Uterus (tissue), 4 donors: ENCODE data around the gene FASTK. TPM values are rescaled to one million over a fixed set of nuclear protein-coding genes. Genes with fewer than 3 reads are reported as not detected.

Source experiments
- DNase-seq, 2 donors: peaks; one replicate each; pipeline ENCODE4 v3.0.0-alpha.2; 2019 to 2020
- H3K27ac ChIP-seq, 2 donors: fragments of 200-600 bp; sonication (generic); 1 replicate in 1 of 2; 2 replicates in 1 of 2; pipeline ENCODE4 v1.5.1; 2016 to 2018
- H3K27me3 ChIP-seq, 2 donors: fragments of 200-600 bp; sonication (generic); one replicate each; pipeline ENCODE4 v1.5.1; 2018 to 2019; ENCODE audit warnings: control low read depth in 1 of 2
- H3K36me3 ChIP-seq, 2 donors: fragments of 200-600 bp; sonication (generic); one replicate each; pipeline ENCODE4 v1.5.1; 2019; ENCODE audit warnings: control low read depth in 1 of 2
- H3K4me1 ChIP-seq, 2 donors: fragments of 200-600 bp; sonication (generic); one replicate each; pipeline ENCODE4 v1.5.1; 2018 to 2019; ENCODE audit warnings: control low read depth in 1 of 2
- H3K4me3 ChIP-seq, 2 donors: fragments of 200-600 bp; sonication (generic); 1 replicate in 1 of 2; 2 replicates in 1 of 2; pipeline ENCODE4 v1.5.1; 2018 to 2019; ENCODE audit warnings: mild to moderate bottlenecking in 1 of 2
- H3K9me3 ChIP-seq, 2 donors: fragments of 200-600 bp; sonication (generic); one replicate each; pipeline ENCODE4 v1.5.1; 2019; ENCODE audit warnings: control low read depth in 1 of 2
- CTCF ChIP-seq, 4 experiments: fragments of 200-600 bp in 2 of 4; fragments of 450-650 bp in 2 of 4; sonication (generic) in 2 of 4; IDR thresholded peaks; one replicate each; pipeline ENCODE4 v1.5.1; 2016 to 2019; ENCODE audit warnings: antibody characterized with exemption in 4 of 4, mild to moderate bottlenecking in 2 of 4, moderate library complexity in 1 of 4
- POLR2A ChIP-seq, 2 donors: fragments of 450-650 bp; IDR thresholded peaks; one replicate each; pipeline ENCODE4 v1.6.1; 2016; ENCODE audit warnings: antibody characterized with exemption in 2 of 2, mild to moderate bottlenecking in 1 of 2, moderate library complexity in 1 of 2
- intact Hi-C: fragments of 100-400 bp; cut with DNase I; formaldehyde crosslinking; loops from one replicate; pipeline ENCODE4 v1.15.1; 2023; ENCODE audit warnings: low total_unique reads
- total RNA-seq, 4 donors: library from RNA; depleted of rRNA in 3 of 4; stranded (reverse); fragments of >200 nt in 3 of 4; gene quantifications; one replicate each; pipeline versions ENCODE4 v1.1.0 to v1.2.4, GENCODE V29; 2014 to 2023
- donor health status: DM: yes; HTN: yes; CAD: no.

The FASTK gene
- total RNA-seq, 4 donors from 2014 or later = 37.1 to 84.9 (median 52.4) TPM

GRCh38 chr7:151077705-151078232 is 2.8 kb downstream of the FASTK start:
- H3K27me3 ChIP-seq = no peaks in the 10 kb centered on the region
- no peak for TF ChIP-seq CTCF (IDR thresholded peaks at IDR 0.05)
- no peak for TF ChIP-seq POLR2A (IDR thresholded peaks at IDR 0.05)
- intact Hi-C loops = no loop called here
- no peaks in the 10 kb centered on the region for H3K36me3 ChIP-seq
- peaks cover 0 to 26% of the 10 kb centered on the region in 2 donors for H3K4me1 ChIP-seq
- no peak overlapping the region for H3K27ac ChIP-seq
- H3K4me3 ChIP-seq = no peak overlapping the region
- no peaks in the 10 kb centered on the region for H3K9me3 ChIP-seq
- no peak for DNase-seq

- intact Hi-C loops = no loop called here
- Histone ChIP-seq H3K27ac (no peak overlapping the region), H3K27me3 (no peaks in the 10 kb centered on the region), H3K9me3 (no peaks in the 10 kb centered on the region), H3K4me1 (peaks cover 0 to 19% of the 10 kb centered on the region in 2 donors), H3K4me3 (no peak overlapping the region), H3K36me3 (no peaks in the 10 kb centered on the region)
- DNase-seq = no peak
- no peak for TF ChIP-seq CTCF (IDR thresholded peaks at IDR 0.05)
- no peak for TF ChIP-seq POLR2A (IDR thresholded peaks at IDR 0.05)
These were observed 3.5 kb downstream of the FASTK start for GRCh38 chr7:151076863-151077704.

- Histone ChIP-seq H3K4me1 (peaks cover 0 to 8% of the 10 kb centered on the region in 2 donors), H3K27me3 (no peaks in the 10 kb centered on the region), H3K9me3 (no peaks in the 10 kb centered on the region), H3K36me3 (no peaks in the 10 kb centered on the region), H3K27ac (no peak overlapping the region), H3K4me3 (no peak overlapping the region)
- intact Hi-C loops = no loop called here
- TF ChIP-seq CTCF (IDR thresholded peaks at IDR 0.05) = no peak
- TF ChIP-seq POLR2A (IDR thresholded peaks at IDR 0.05) = no peak
- no peak for DNase-seq
These were observed 4.6 kb downstream of the FASTK start for GRCh38 chr7:151075978-151076426.

- no peaks in the 10 kb centered on the region for H3K36me3 ChIP-seq
- TF ChIP-seq CTCF (IDR thresholded peaks at IDR 0.05) (no peak), POLR2A (IDR thresholded peaks at IDR 0.05) (no peak)
- no peaks in the 10 kb centered on the region for H3K9me3 ChIP-seq
- no peaks in the 10 kb centered on the region for H3K27me3 ChIP-seq
- H3K4me1 ChIP-seq = peaks cover 0 to 6% of the 10 kb centered on the region in 2 donors
- intact Hi-C loops = no loop called here
- DNase-seq = no peak
- no peak overlapping the region for H3K27ac ChIP-seq
- no peak overlapping the region for H3K4me3 ChIP-seq
These were observed 5.0 kb downstream of the FASTK start for GRCh38 chr7:151075662-151075971.
